K562 (cell line): ENCODE results near the gene FAM227A. TPM values are rescaled to one million over a fixed set of nuclear protein-coding genes. Genes with fewer than 3 reads are reported as not detected.

Experiments used
- ATAC-seq: fragments of 200-7000 bp; cut with Tn5 transposase; 3 replicates; pipeline ENCODE4 v1.9.1; 2020; ENCODE audit warnings: moderate library complexity
- BruUV-seq: library from RNA; stranded (reverse); fragments of 400-500 nt; replicated peaks from 2 replicates; lab custom pipeline; 2021; lab: Mats Ljungman, UMichigan
- CTCF ChIA-PET: fragments of 300-600 bp; formaldehyde crosslinking; extraction: SDS; loops from one replicate; lab custom pipeline; 2021; ENCODE audit warnings: low intra/inter-chr PET ratio; lab: Yijun Ruan, JAX
- POLR2A ChIA-PET: fragments of 300-600, 350-650 bp; sonication (Branson Sonifier 250); formaldehyde crosslinking; extraction: SDS; loops from one replicate; lab custom pipeline; 2021; ENCODE audit warnings: antibody characterized with exemption, inconsistent platforms; lab: Yijun Ruan, JAX
- DNase-seq, 4 experiments: peaks; one replicate each; pipeline versions ENCODE4 v3.0.0 to v3.0.0-alpha.2; 2011 to 2018; ENCODE audit warnings: low spot score in 3 of 4, mixed read lengths in 3 of 4; ENCODE audit errors: extremely low read depth in 1 of 4
- FAIRE-seq: peaks from 2 replicates; lab custom pipeline; 2011; peaks lifted over from hg19 to GRCh38; lab: Jason Lieb, UNC
- H2AFZ ChIP-seq: 2 replicates; pipeline ENCODE4 v1.6.0; 2011; ENCODE audit warnings: low read depth, low read length, control low read depth, inconsistent platforms
- H3K27ac ChIP-seq: fragments of 200-600 bp; 3 replicates; pipeline ENCODE4 v1.8.0; 2011; ENCODE audit warnings: low read depth, mild to moderate bottlenecking, control low read depth, inconsistent platforms, low read length, moderate library complexity, mixed read lengths; ENCODE audit errors: extremely low read depth
- H3K27me3 ChIP-seq, 2 experiments: fragments of 300-600 bp in 1 of 2; 2 replicates in 1 of 2; 3 replicates in 1 of 2; pipeline versions ENCODE4 v1.6.0 to v1.8.0; 2011; ENCODE audit warnings: inconsistent platforms in 2 of 2, low read length in 2 of 2, mild to moderate bottlenecking in 1 of 2, mixed read lengths in 1 of 2, moderate library complexity in 1 of 2; ENCODE audit not compliant: control insufficient read depth in 2 of 2, insufficient read depth in 2 of 2
- H3K36me3 ChIP-seq: fragments of 300-600 bp; 3 replicates; pipeline ENCODE4 v1.8.0; 2011; ENCODE audit warnings: mild to moderate bottlenecking, low read length, inconsistent platforms; ENCODE audit not compliant: control insufficient read depth, insufficient read depth
- H3K4me1 ChIP-seq, 2 experiments: fragments of 200-600 bp in 1 of 2; replicated peaks in 1 of 2; 2 replicates in 1 of 2; 3 replicates in 1 of 2; pipeline versions ENCODE4 v1.5.1 to v1.8.0; 2011; ENCODE audit warnings: inconsistent platforms in 2 of 2, low read length in 2 of 2, mild to moderate bottlenecking in 1 of 2, mixed read lengths in 1 of 2, moderate library complexity in 1 of 2; ENCODE audit not compliant: control insufficient read depth in 2 of 2, insufficient read depth in 2 of 2
- H3K4me2 ChIP-seq: 2 replicates; pipeline ENCODE4 v1.6.1; 2011; ENCODE audit warnings: low read length, control low read depth, inconsistent platforms, mixed read lengths; ENCODE audit not compliant: insufficient read depth
- H3K4me3 ChIP-seq: fragments of 200-600 bp; sonication (generic), shearing (Covaris generic); 2 replicates; pipeline ENCODE4 v1.5.1; 2016; ENCODE audit warnings: control low read depth, inconsistent platforms
- H3K79me2 ChIP-seq: fragments of 200-600 bp; 3 replicates; pipeline ENCODE4 v1.8.0; 2011; ENCODE audit warnings: low read length, inconsistent platforms; ENCODE audit not compliant: control insufficient read depth, insufficient read depth
- H3K9ac ChIP-seq, 2 experiments: 2 replicates each; pipeline versions ENCODE4 v1.6.0 to v1.6.1; 2011; ENCODE audit warnings: low read depth in 2 of 2, low read length in 2 of 2, control low read depth in 1 of 2, inconsistent platforms in 1 of 2, mild to moderate bottlenecking in 1 of 2, mixed read lengths in 1 of 2; ENCODE audit not compliant: insufficient read depth in 1 of 2
- H3K9me1 ChIP-seq: one replicate; pipeline ENCODE4 v1.6.0; 2011; ENCODE audit warnings: inconsistent platforms, mild to moderate bottlenecking, low read length, moderate library complexity; ENCODE audit not compliant: control insufficient read depth, insufficient read depth
- H3K9me3 ChIP-seq: replicated peaks from 2 replicates; pipeline ENCODE4 v1.5.1; 2011; ENCODE audit warnings: low read depth, low read length, inconsistent platforms; ENCODE audit not compliant: control insufficient read depth, insufficient read depth
- H4K20me1 ChIP-seq: replicated peaks from 2 replicates; pipeline ENCODE4 v1.6.1; 2011; ENCODE audit warnings: low read length, inconsistent platforms, mixed read lengths; ENCODE audit not compliant: control insufficient read depth, insufficient read depth
- BCL6 ChIP-seq: fragments of 250-450 bp; sonication (Bioruptor Pico); IDR thresholded peaks from 2 replicates; pipeline ENCODE4 v1.4.0; 2020
- DIDO1 ChIP-seq: fragments of 450-650 bp; IDR thresholded peaks from 2 replicates; pipeline ENCODE4 v1.6.1; 2016; ENCODE audit warnings: low read depth, missing biosample characterization, missing genetic modification characterization
- FOXK2 ChIP-seq, 2 experiments: fragments of 450-650 bp; IDR thresholded peaks in 1 of 2; conservative IDR thresholded peaks in 1 of 2; 2 replicates each; pipeline ENCODE4 v1.6.1; 2016; ENCODE audit warnings: low read depth in 2 of 2, mild to moderate bottlenecking in 1 of 2
- FOXP4 ChIP-seq: sonication (generic); formaldehyde crosslinking; IDR thresholded peaks from 2 replicates; pipeline ENCODE4 v1.8.0; 2022; ENCODE audit warnings: mild to moderate bottlenecking, missing genetic modification reagents, borderline replicate concordance
- KLF6 ChIP-seq: fragments of 250-450 bp; sonication (Bioruptor Pico); IDR thresholded peaks from 2 replicates; pipeline ENCODE4 v1.4.0; 2020; ENCODE audit warnings: mild to moderate bottlenecking, moderate library complexity, borderline replicate concordance
- LEF1 ChIP-seq: fragments of 450-650 bp; IDR thresholded peaks from 2 replicates; pipeline ENCODE4 v1.6.1; 2016; ENCODE audit warnings: mild to moderate bottlenecking
- NCOA4 ChIP-seq: fragments of 450-650 bp; IDR thresholded peaks from 2 replicates; pipeline ENCODE4 v1.6.1; 2018; ENCODE audit warnings: mild to moderate bottlenecking; ENCODE audit not compliant: partially characterized antibody
- NEUROD1 ChIP-seq: fragments of 150-350 bp; IDR thresholded peaks from 2 replicates; pipeline ENCODE4 v1.6.1; 2014; ENCODE audit warnings: borderline replicate concordance, low read length, low read depth; ENCODE audit not compliant: partially characterized antibody
- NFE2L1 ChIP-seq: fragments of 450-650 bp; IDR thresholded peaks from 2 replicates; pipeline ENCODE4 v1.6.1; 2016; ENCODE audit warnings: missing genetic modification characterization, low read depth, mild to moderate bottlenecking, missing compliant biosample characterization, moderate library complexity, borderline replicate concordance
- SMC3 ChIP-seq: conservative IDR thresholded peaks from 2 replicates; pipeline ENCODE4 v1.6.1; 2011; ENCODE audit warnings: low read depth, low read length, improper control_type of control experiment; ENCODE audit not compliant: insufficient read depth
- SP2 ChIP-seq: IDR thresholded peaks from 2 replicates; pipeline ENCODE4 v1.6.1; 2011; ENCODE audit warnings: mild to moderate bottlenecking, low read depth, low read length, moderate library complexity; ENCODE audit not compliant: poor library complexity, severe bottlenecking; ENCODE audit errors: extremely low read depth
- ZNF431 ChIP-seq: sonication (generic); formaldehyde crosslinking; IDR thresholded peaks from 2 replicates; pipeline ENCODE4 v1.8.0; 2022; ENCODE audit warnings: mild to moderate bottlenecking, missing genetic modification reagents
- ZNF696 ChIP-seq: fragments of 250-450 bp; sonication (Bioruptor Pico); conservative IDR thresholded peaks from 2 replicates; pipeline ENCODE4 v1.4.0; 2020; ENCODE audit warnings: mild to moderate bottlenecking, moderate library complexity
- ZSCAN32 ChIP-seq: fragments of 450-650 bp; formaldehyde crosslinking; IDR thresholded peaks from 2 replicates; pipeline ENCODE4 v1.4.0; 2020; ENCODE audit warnings: mild to moderate bottlenecking, moderate library complexity
- WGBS: fragments of 100-300 bp; shearing (Covaris generic); methylation state at CpG from one replicate; pipeline ENCODE4 v1.1.6; 2016; ENCODE audit warnings: low coverage, mixed read lengths; ENCODE audit not compliant: insufficient coverage; ENCODE audit errors: missing lambda C conversion rate; 5-methylcytosine and 5-hydroxymethylcytosine counted together
- in situ Hi-C: fragments of 300-500 bp; cut with MboI; formaldehyde crosslinking; loops from 4 replicates; pipeline ENCODE4 v1.15.0; 2018; ENCODE audit warnings: inconsistent platforms, mixed read lengths
- intact Hi-C: fragments of 100-400 bp; cut with micrococcal nuclease; formaldehyde crosslinking; loops from 2 replicates; pipeline ENCODE4 v1.14.2; 2022
- polyA plus RNA-seq, 8 experiments: library from polyadenylated mRNA; depleted of rRNA in 4 of 8; stranded (reverse) in 5 of 8; unstranded in 3 of 8; fragments of >200 nt; fragmentation: Nextera tagmentation in 2 of 8; fragmentation: Illumina TruSeq in 1 of 8; extraction: Ambion mirVana in 2 of 8; extraction: Trizol in 1 of 8; gene quantifications; 2 replicates each; pipeline versions ENCODE4 v1.2.1 to v1.2.3, GENCODE V29; 2011 to 2014; ENCODE audit warnings: inconsistent platforms in 1 of 8, missing spikeins in 1 of 8
- total RNA-seq, 7 experiments: library from RNA; depleted of rRNA in 6 of 7; stranded (reverse); fragments of >200 nt in 6 of 7; fragmentation: Illumina TruSeq in 2 of 7; extraction: Trizol in 2 of 7; gene quantifications; 2 replicates each; pipeline versions ENCODE4 v1.2.1 to v1.2.3, GENCODE V29; 2011 to 2021; ENCODE audit warnings: low replicate concordance in 1 of 7

The FAM227A gene
- total and polyA plus RNA-seq, 9 of the 15 experiments (the other 6 are each of a cell fraction or from before 2014, with no cell fraction given) = 0.10 to 2.2 (median 0.83) TPM

- TF ChIP-seq SP2 (no peak), KLF6 (no peak), SMC3 (no peak), ZNF431 (CRISPR knock-in tag) (no peak), FOXP4 (no peak), FOXK2 (conservative IDR thresholded peaks at IDR 0.05 in 1 of 2, IDR thresholded peaks at IDR 0.05 in 1 of 2; ENCODE audit: low read depth in 2 of 2) (no peak), NCOA4 (no peak), ZNF696 (CRISPR knock-in tag) (no peak), NFE2L1 (tag) (no peak), NEUROD1 (no peak), ZSCAN32 (no peak), LEF1 (no peak), DIDO1 (no peak), BCL6 (CRISPR knock-in tag) (no peak)
- in situ Hi-C loops = loop anchor here (5.0 kb wide), 1 partner anchor 70 kb away; no protein-coding TSS in a partner anchor
- CTCF ChIA-PET = no interaction called here
- H3K27ac ChIP-seq = no peak overlapping the region
- no peaks in the 10 kb centered on the region for H4K20me1 ChIP-seq
- BruUV-seq = no TSS peak
- intact Hi-C loops = no loop called here
- no peak for FAIRE-seq
- no peak for DNase-seq
- H3K4me2 ChIP-seq = no peak overlapping the region
- H3K4me3 ChIP-seq = no peak overlapping the region
- H2AFZ ChIP-seq = no peak overlapping the region
- peaks cover 4 to 8% of the 10 kb centered on the region in 2 experiments; a peak in 4 of 5 replicates for H3K4me1 ChIP-seq
- H3K36me3 ChIP-seq = no peaks in the 10 kb centered on the region
- no peak for ATAC-seq
- no peaks in the 10 kb centered on the region for H3K9me3 ChIP-seq
- WGBS = 82% methylated on average over 7 of the region's 7 CpGs
- no peaks in the 10 kb centered on the region for H3K9me1 ChIP-seq
- no peak overlapping the region for H3K9ac ChIP-seq
- H3K79me2 ChIP-seq = peaks cover 8% of the 10 kb centered on the region; the same call in 2 of the 3 replicates
- POLR2A ChIA-PET = interaction anchor here (1.0 kb wide), 1 partner anchor 11 kb away, joined by 3 read pairs; no protein-coding TSS in a partner anchor
- no peaks in the 10 kb centered on the region for H3K27me3 ChIP-seq
Measured at GRCh38 chr22:38567531-38568285, 88.5 kb downstream of the FAM227A start.
